ENCODE measurements around the gene ATP5MC2. TPM values are rescaled to one million over a fixed set of nuclear protein-coding genes. Genes with fewer than 3 reads are reported as not detected.

Gene ATP5MC2
- total and polyA plus RNA-seq, 2 of the 4 experiments (the other 2 are of a cell fraction), result 309 to 361 TPM

- BruUV-seq (replicated peaks), result no TSS peak
- POLR2A ChIA-PET (ENCODE audit: unreplicated experiment), result no interaction called here
- Histone ChIP-seq H4K8ac (ENCODE audit: low read depth in 2 of 2, low read length in 2 of 2) (no peak overlapping the region), H3K9me1 (ENCODE audit: insufficient read depth, low read length) (no peaks in the 10 kb centered on the region), H2BK15ac (ENCODE audit: low read depth, low read length) (no peak overlapping the region), H3K9me3 (ENCODE audit: control insufficient read depth, insufficient read depth, low read length) (no peaks in the 10 kb centered on the region), H3K18ac (ENCODE audit: low read depth, low read length) (no peak overlapping the region), H3K23ac (ENCODE audit: low read depth, low read length) (no peak overlapping the region), H2AFZ (replicated peaks; ENCODE audit: low read length, poor library complexity) (no peak overlapping the region), H3K27me3 (ENCODE audit: control insufficient read depth, insufficient read depth, low read length) (no peaks in the 10 kb centered on the region), H3K56ac (ENCODE audit: extremely low read depth, insufficient read depth, low read length) (no peak overlapping the region), H3K14ac (replicated peaks; ENCODE audit: low read depth, low read length) (no peak overlapping the region), H3K4me3 (ENCODE audit: insufficient read depth, low read depth, low read length) (no peak overlapping the region), H2BK5ac (ENCODE audit: low read depth, low read length, poor library complexity, severe bottlenecking) (no peak overlapping the region), H3K4ac (ENCODE audit: low read depth, low read length) (no peak overlapping the region), H2BK120ac (ENCODE audit: low read depth, low read length) (no peak overlapping the region), H4K20me1 (ENCODE audit: insufficient read depth, low read length) (no peaks in the 10 kb centered on the region), H2AK9ac (replicated peaks; ENCODE audit: low read depth, low read length, poor library complexity) (no peak overlapping the region), H3K9ac (ENCODE audit: low read depth, low read length) (no peak overlapping the region), H3K79me1 (ENCODE audit: low read depth in 1 of 2, low read length in 2 of 2) (no peaks in the 10 kb centered on the region), H3K4me1 (ENCODE audit: control insufficient read depth, insufficient read depth, low read length) (no peaks in the 10 kb centered on the region), H3K36me3 (ENCODE audit: control insufficient read depth, insufficient read depth, low read length) (no peaks in the 10 kb centered on the region), H4K91ac (ENCODE audit: insufficient read depth, low read depth, low read length) (no peak overlapping the region), H2AK5ac (ENCODE audit: low read depth, low read length) (no peak overlapping the region), H3K4me2 (ENCODE audit: low read depth, low read length) (no peak overlapping the region), H3K27ac (ENCODE audit: insufficient read depth, low read length) (no peak overlapping the region), H2BK20ac (ENCODE audit: low read depth, low read length) (no peak overlapping the region), H4K5ac (ENCODE audit: low read depth, low read length) (no peak overlapping the region)
- DNase-seq (no peak), ATAC-seq (ENCODE audit: low read depth) (no peak)
- TF ChIP-seq RFX5 (IDR thresholded peaks at IDR 0.05; ENCODE audit: low read depth, low read length) (no peak), POLR2A (IDR thresholded peaks at IDR 0.05; ENCODE audit: low read depth, low read length) (no peak), MAFK (IDR thresholded peaks at IDR 0.05; ENCODE audit: low read depth, low read length) (no peak), FOS (IDR thresholded peaks at IDR 0.05; ENCODE audit: low read depth, low read length) (no peak), CHD1 (IDR thresholded peaks at IDR 0.05; ENCODE audit: low read depth, low read length) (no peak), CTCF (conservative IDR thresholded peaks at IDR 0.05; ENCODE audit: low read depth, low read length) (no peak), ELK1 (IDR thresholded peaks at IDR 0.05; ENCODE audit: borderline replicate concordance, low read depth, low read length) (no peak), NFE2L2 (IDR thresholded peaks at IDR 0.05; ENCODE audit: low read depth, low read length) (no peak), MAZ (IDR thresholded peaks at IDR 0.05; ENCODE audit: borderline replicate concordance, low read depth, low read length) (no peak), CEBPB (IDR thresholded peaks at IDR 0.05; ENCODE audit: low read depth, low read length) (no peak), RCOR1 (IDR thresholded peaks at IDR 0.05; ENCODE audit: insufficient replicate concordance, low read length) (no peak), MXI1 (IDR thresholded peaks at IDR 0.05; ENCODE audit: borderline replicate concordance, low read depth, low read length) (no peak), USF2 (IDR thresholded peaks at IDR 0.05; ENCODE audit: low read depth, low read length) (no peak), BHLHE40 (IDR thresholded peaks at IDR 0.05; ENCODE audit: low read depth, low read length) (no peak), RAD21 (IDR thresholded peaks at IDR 0.05; ENCODE audit: low read length) (no peak), SMC3 (IDR thresholded peaks at IDR 0.05; ENCODE audit: low read depth, low read length) (no peak)
- no CpG with 5 or more reads among the region's 2 CpGs for WGBS, 2 experiments (ENCODE audit: extremely low coverage in 2 of 2, insufficient read length in 1 of 2)
- in situ Hi-C loops (cut with MboI; ENCODE audit: low sequenced_read_pairs) (no loop called here), intact Hi-C loops (cut with micrococcal nuclease) (no loop called here), dilution Hi-C loops (cut with HindIII; ENCODE audit: low sequenced_read_pairs, unreplicated experiment) (no loop called here)
- CTCF ChIA-PET, result no interaction called here
Observed at GRCh38 chr12:53638057-53638456, 37.8 kb downstream of the ATP5MC2 start.
